HFF-Myc (cell line): ENCODE measurements around the gene TENM4.

Experiments
- DNase-seq: peaks from one replicate; pipeline ENCODE4 v3.0.0-alpha.2; 2011; ENCODE audit warnings: low read depth; ENCODE audit errors: extremely low read depth
- H3K4me3 ChIP-seq: replicated peaks from 2 replicates; pipeline ENCODE4 v1.5.1; 2011; ENCODE audit warnings: low read depth, mild to moderate bottlenecking, control low read depth, low read length
- CTCF ChIP-seq: IDR thresholded peaks from 2 replicates; pipeline ENCODE4 v1.5.1; 2012; ENCODE audit warnings: mild to moderate bottlenecking, low read depth, low read length, control low read depth; ENCODE audit errors: missing control alignments

Gene TENM4

GRCh38 chr11:79220171-79220570, 220.7 kb downstream of the TENM4 start:
- H3K4me3 ChIP-seq, result no peak overlapping the region
- no peak for DNase-seq
- no peak for TF ChIP-seq CTCF

DNA sequence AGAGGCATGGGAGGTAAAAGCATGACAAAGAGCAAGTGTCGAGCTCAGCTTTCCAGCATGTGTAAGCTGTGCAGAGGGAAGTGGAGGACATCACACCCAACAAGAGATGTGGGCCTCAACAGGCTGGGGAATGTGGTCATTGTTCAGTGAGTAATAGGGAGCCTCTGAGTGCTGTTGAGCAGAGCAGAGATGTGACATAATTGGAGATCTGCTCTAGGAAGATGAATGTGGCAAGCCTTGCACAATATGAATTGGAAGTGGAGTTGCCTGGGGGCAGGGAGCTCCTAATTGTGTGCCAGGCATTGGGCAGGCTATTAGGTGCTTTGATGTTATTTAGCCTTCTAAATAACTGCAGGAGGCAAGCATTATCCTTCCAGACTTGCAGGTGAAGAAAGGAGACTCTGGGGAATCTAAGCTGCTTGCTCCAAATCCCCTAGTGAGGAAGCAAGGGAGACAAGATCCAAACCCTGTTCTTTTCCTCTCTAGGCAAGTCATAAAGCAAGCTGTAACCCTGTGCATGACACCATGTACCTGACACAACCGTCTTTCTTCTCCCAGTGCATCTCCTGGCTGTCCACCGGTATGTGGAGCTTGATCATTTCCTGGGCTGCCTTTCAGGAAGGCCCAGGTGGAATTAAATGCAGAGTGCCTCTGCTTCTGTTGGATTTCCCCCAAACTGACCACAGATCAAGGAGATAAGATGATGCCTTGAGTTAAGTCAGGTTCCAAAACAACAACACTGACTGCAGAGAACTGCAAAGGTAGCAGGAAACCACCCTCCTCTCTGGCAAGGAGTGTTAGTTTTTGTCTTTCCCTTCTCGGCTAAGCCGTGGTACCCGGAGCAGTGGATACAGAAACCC, 221.4 kb downstream of the TENM4 start:
- no peak for DNase-seq
- no peak for TF ChIP-seq CTCF
- no peak overlapping the region for H3K4me3 ChIP-seq

GRCh38 chr11:79212741-79213190, 228.1 kb downstream of the TENM4 start:
- TF ChIP-seq CTCF, result no peak
- no peak for DNase-seq
- no peak overlapping the region for H3K4me3 ChIP-seq

GRCh38 chr11:79209540-79210266, 231.1 kb downstream of the TENM4 start:
- peak; percentile 26 for DNase-seq
- no peak for TF ChIP-seq CTCF
- no peak overlapping the region for H3K4me3 ChIP-seq

- DNase-seq, result no peak
- H3K4me3 ChIP-seq, result no peak overlapping the region
- TF ChIP-seq CTCF, result no peak
These were observed 232.7 kb downstream of the TENM4 start for GRCh38 chr11:79208126-79208525.

DNA sequence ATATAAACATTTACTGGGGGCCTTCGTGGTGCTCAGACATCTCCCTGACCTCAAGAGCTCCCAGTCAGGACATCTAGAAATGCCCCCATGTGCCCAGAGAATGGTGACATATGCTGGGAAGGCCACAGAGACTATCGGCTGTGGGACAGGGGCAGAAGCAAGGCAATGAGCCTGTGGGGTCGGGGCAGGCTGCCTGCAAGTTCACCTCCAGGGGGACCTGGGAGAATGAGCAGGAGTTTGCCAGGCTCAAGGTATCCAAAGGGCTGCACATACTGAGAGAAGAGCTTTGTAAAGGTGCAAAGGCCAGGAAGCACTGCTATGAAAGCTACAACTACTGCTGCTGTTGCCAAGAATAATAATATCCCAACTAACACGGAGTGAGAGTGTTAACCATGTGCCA, 233.9 kb downstream of the TENM4 start:
- no peak for TF ChIP-seq CTCF
- H3K4me3 ChIP-seq, result no peak overlapping the region
- DNase-seq, result no peak
